Measurements from ENCODE around the gene ELAVL3.
"Not testable (repeated sequence)": the region's sequence is repeated elsewhere in the genome, so short reads cannot be mapped to it uniquely, and the experiment has no call there.

Gene ELAVL3

GRCh38 chr19:11458236-11458900 lies 22.5 kb downstream of the ELAVL3 start:
- no peak for DNase-seq

GRCh38 chr19:11457831-11458230 lies 23.0 kb downstream of the ELAVL3 start:
- DNase-seq: no peak

- no peak for DNase-seq
Observed at GRCh38 chr19:11457115-11457514, 23.7 kb downstream of the ELAVL3 start.

GRCh38 chr19:11456659-11457058 lies 24.2 kb downstream of the ELAVL3 start:
- no peak for DNase-seq

- DNase-seq: not testable (repeated sequence)
Observed at GRCh38 chr19:11455233-11455554, 25.7 kb downstream of the ELAVL3 start.

GRCh38 chr19:11453468-11454341 lies 27.1 kb downstream of the ELAVL3 start:
- no peak for DNase-seq

GRCh38 chr19:11452620-11453310 lies 28.1 kb downstream of the ELAVL3 start:
- DNase-seq: no peak

GRCh38 chr19:11451871-11452619 lies 28.8 kb downstream of the ELAVL3 start:
- no peak for DNase-seq

- DNase-seq: no peak
Observed at GRCh38 chr19:11451327-11451870, 29.4 kb downstream of the ELAVL3 start.

GRCh38 chr19:11450570-11451326 lies 30.1 kb downstream of the ELAVL3 start:
- DNase-seq: no peak

GRCh38 chr19:11448923-11449554 lies 31.8 kb downstream of the ELAVL3 start:
- no peak for DNase-seq

GRCh38 chr19:11448410-11448809 lies 32.4 kb downstream of the ELAVL3 start:
- DNase-seq: no peak

- no peak for DNase-seq
Observed at GRCh38 chr19:11447347-11448262, 33.2 kb downstream of the ELAVL3 start.

- DNase-seq: peak; percentile 38
Observed at GRCh38 chr19:11446652-11447301, 34.1 kb downstream of the ELAVL3 start.

GRCh38 chr19:11446271-11446651 lies 34.6 kb downstream of the ELAVL3 start:
- no peak for DNase-seq

- no peak for DNase-seq
Observed at GRCh38 chr19:11445141-11445540, 35.7 kb downstream of the ELAVL3 start.

GRCh38 chr19:11444059-11444458 lies 36.8 kb downstream of the ELAVL3 start:
- no peak for DNase-seq

- no peak for DNase-seq
Observed at GRCh38 chr19:11437955-11438354, 42.9 kb downstream of the ELAVL3 start.

GRCh38 chr19:11435833-11436313 lies 45.0 kb downstream of the ELAVL3 start:
- DNase-seq: peak; percentile 42

Data from EL (cell line).